Psoas muscle (tissue), 8 donors: Measurements from ENCODE around the gene HOXC5. TPM values are rescaled to one million over a fixed set of nuclear protein-coding genes. Genes with fewer than 3 reads are reported as not detected.

Experiments used
- ATAC-seq, 4 donors: fragments of 200-7000 bp; cut with Tn5 transposase; one replicate each; pipeline ENCODE4 v1.9.1; 2020; ENCODE audit warnings: moderate library complexity in 3 of 4, mild to moderate bottlenecking in 2 of 4
- DNase-seq, 2 donors: peaks; one replicate each; pipeline ENCODE4 v3.0.0-alpha.2; 2020
- H3K27ac ChIP-seq: fragments of 200-600 bp; one replicate; pipeline ENCODE4 v1.8.0; 2022
- H3K27me3 ChIP-seq, 3 donors: fragments of 200-600 bp in 1 of 3; one replicate each; pipeline versions ENCODE4 v1.6.1 to v1.8.0; 2013 to 2022; ENCODE audit warnings: low read length in 2 of 3, mild to moderate bottlenecking in 2 of 3, moderate library complexity in 1 of 3; ENCODE audit not compliant: insufficient read depth in 3 of 3
- H3K36me3 ChIP-seq, 2 donors: fragments of 200-600 bp in 1 of 2; one replicate each; pipeline versions ENCODE4 v1.6.1 to v1.8.0; 2013 to 2022; ENCODE audit warnings: low read depth in 1 of 2, mild to moderate bottlenecking in 1 of 2, moderate library complexity in 1 of 2; ENCODE audit not compliant: insufficient read depth in 1 of 2
- H3K4me1 ChIP-seq: fragments of 200-600 bp; one replicate; pipeline ENCODE4 v1.8.0; 2022
- H3K4me3 ChIP-seq: fragments of 200-600 bp; one replicate; pipeline ENCODE4 v1.8.0; 2022; ENCODE audit warnings: mild to moderate bottlenecking
- H3K9me3 ChIP-seq: fragments of 200-600 bp; one replicate; pipeline ENCODE4 v1.8.0; 2022
- CTCF ChIP-seq: fragments of 200-600 bp; IDR thresholded peaks from one replicate; pipeline ENCODE4 v1.8.0; 2022; ENCODE audit warnings: antibody characterized with exemption
- WGBS, 3 donors: extraction: QIAGEN DNeasy Blood & Tissue Kit; methylation state at CpG; one replicate each; pipeline versions ENCODE4 v1.1.6 to v1.1.7; 2013; 5-methylcytosine and 5-hydroxymethylcytosine counted together
- intact Hi-C, 2 donors: fragments of 100-400 bp; cut with DNase I; formaldehyde crosslinking; loops; one replicate each; pipeline versions ENCODE4 v1.11.0 to v1.14.2; 2022
- polyA plus RNA-seq, 3 donors: library from polyadenylated mRNA; stranded (reverse); fragments of 200-250 nt; gene quantifications; one replicate each; pipeline ENCODE4 v1.2.3, GENCODE V29; 2013
- total RNA-seq, 4 donors: library from RNA; stranded (reverse); fragmentation: NEBNext Ultra II Directional in 2 of 4; extraction: Animal tissue kit (Norgen Biotek cat#: 25700) in 2 of 4; gene quantifications; one replicate each; pipeline versions ENCODE4 v1.2.1 to v1.2.4, GENCODE V29; 2021 to 2023
- donor health status: healthy with polysubstance abuse.
- donor health status: DM: no; HTN: no; CAD: no; lungs with moderate emphysema.
- donor health status: Bipolar disorder and iron deficiency.
- donor health status: healthy.
- donor health status: DM: yes; HTN: yes; CAD: no.
- donor health status: DM: no; HTN: no; CAD: no.
- donor health status: DM: no; HTN: no; CAD: no.
- donor health status: DM: yes; HTN: yes; CAD: no.

The HOXC5 gene
- total and polyA plus RNA-seq, 7 donors = 0.03 to 3.3 (median 0.58) TPM

- intact Hi-C loops = no loop called here
- WGBS, 3 donors = 18 to 36% (median 29%) methylated on average over 35 to 36 of the region's 36 CpGs
- no peak for TF ChIP-seq CTCF
- Histone ChIP-seq H3K27ac (peak overlapping the region; percentile 99), H3K4me3 (peak overlapping the region; percentile 64), H3K4me1 (peaks cover 29% of the 10 kb centered on the region), H3K36me3 (no peaks in the 10 kb centered on the region), H3K9me3 (no peaks in the 10 kb centered on the region), H3K27me3 (peaks cover 0 to 9% (median 1%) of the 10 kb centered on the region in 3 donors)
- ATAC-seq (no peak), DNase-seq (peak in 1 of 2 donors; percentile 70)
Measured at GRCh38 chr12:54014377-54015017, 18.4 kb upstream of the HOXC5 start.

GRCh38 chr12:54015018-54015931 lies 17.6 kb upstream of the HOXC5 start:
- ATAC-seq (no peak), DNase-seq (peak in 1 of 2 donors; percentile 10)
- H3K36me3 ChIP-seq = no peaks in the 10 kb centered on the region
- H3K27ac ChIP-seq = peak overlapping the region; percentile 99
- H3K27me3 ChIP-seq = peaks cover 0 to 9% (median 1%) of the 10 kb centered on the region in 3 donors
- no peak for TF ChIP-seq CTCF
- H3K9me3 ChIP-seq = no peaks in the 10 kb centered on the region
- intact Hi-C loops = no loop called here
- 66 to 74% (median 68%) methylated on average over 23 of the region's 23 CpGs for WGBS, 3 donors
- H3K4me1 ChIP-seq = peaks cover 29% of the 10 kb centered on the region
- peak overlapping the region; percentile 64 for H3K4me3 ChIP-seq

GRCh38 chr12:54016051-54016450 lies 16.8 kb upstream of the HOXC5 start:
- H3K27me3 ChIP-seq = peaks cover 0 to 9% (median 1%) of the 10 kb centered on the region in 3 donors
- peaks cover 31% of the 10 kb centered on the region for H3K4me1 ChIP-seq
- peak overlapping the region; percentile 99 for H3K27ac ChIP-seq
- TF ChIP-seq CTCF = no peak
- ATAC-seq = no peak
- no peaks in the 10 kb centered on the region for H3K36me3 ChIP-seq
- intact Hi-C loops = no loop called here
- peak in 1 of 2 donors; percentile 5 for DNase-seq
- 45 to 50% (median 49%) methylated on average over 3 of the region's 3 CpGs for WGBS, 3 donors
- no peaks in the 10 kb centered on the region for H3K9me3 ChIP-seq
- peak overlapping the region; percentile 77 for H3K4me3 ChIP-seq

GRCh38 chr12:54016478-54016964 lies 16.3 kb upstream of the HOXC5 start:
- ATAC-seq (no peak), DNase-seq (peak in 1 of 2 donors; percentile 51)
- Histone ChIP-seq H3K27ac (peak overlapping the region; percentile 99), H3K36me3 (no peaks in the 10 kb centered on the region), H3K4me1 (peaks cover 33% of the 10 kb centered on the region), H3K4me3 (peak overlapping the region; percentile 77), H3K27me3 (peaks cover 0 to 9% (median 1%) of the 10 kb centered on the region in 3 donors), H3K9me3 (no peaks in the 10 kb centered on the region)
- 5 to 9% (median 7%) methylated on average over 25 of the region's 25 CpGs for WGBS, 3 donors
- intact Hi-C loops = no loop called here
- no peak for TF ChIP-seq CTCF
